ENCODE measurements around the gene NGF.
"Not testable (repeated sequence)": the region's sequence is repeated elsewhere in the genome, so short reads cannot be mapped to it uniquely, and the experiment has no call there.

NGF gene

GRCh38 chr1:115332813-115333608, 5.0 kb downstream of the NGF start:
- DNase-seq: no peak

DNA sequence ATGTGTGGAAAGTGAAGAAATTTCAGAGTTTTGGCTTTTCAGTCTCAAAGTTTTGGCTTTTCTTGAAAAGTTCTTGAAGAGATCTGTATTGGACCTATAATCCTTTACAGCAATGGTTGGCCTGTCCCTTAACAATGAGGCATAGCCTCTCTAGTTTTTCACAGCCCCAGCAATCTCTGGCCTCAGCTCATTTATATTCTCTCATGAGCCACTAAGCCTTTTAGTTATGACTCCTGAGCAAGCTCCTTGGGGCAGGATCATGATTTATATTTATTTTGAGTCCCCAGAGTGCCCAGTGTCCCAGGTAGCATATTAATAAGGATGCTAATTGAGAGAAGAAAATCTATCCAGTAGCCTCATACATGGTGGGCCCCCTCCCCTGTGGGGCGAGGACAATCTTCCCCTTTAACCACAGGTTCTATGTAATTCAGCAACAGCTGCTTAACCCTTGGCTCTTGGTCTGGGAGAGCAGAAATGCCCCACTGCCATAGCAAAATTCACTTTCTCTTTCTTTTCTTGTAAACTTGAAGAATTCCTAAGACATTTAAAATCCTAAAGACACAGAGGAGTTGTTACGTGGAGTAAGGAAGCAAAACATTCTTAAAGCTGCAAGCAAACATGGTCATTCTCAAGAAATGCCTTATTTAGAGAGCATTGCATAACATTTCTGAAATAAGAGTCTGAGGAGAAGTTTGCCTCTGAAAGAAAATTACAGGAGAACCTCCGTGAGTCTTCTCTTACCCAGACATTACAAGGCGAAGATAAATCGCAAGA, 6.3 kb downstream of the NGF start:
- no peak for DNase-seq

GRCh38 chr1:115330480-115331013, 7.5 kb downstream of the NGF start:
- DNase-seq: no peak

- no peak for DNase-seq
Measured at GRCh38 chr1:115329965-115330364, 8.1 kb downstream of the NGF start.

DNA sequence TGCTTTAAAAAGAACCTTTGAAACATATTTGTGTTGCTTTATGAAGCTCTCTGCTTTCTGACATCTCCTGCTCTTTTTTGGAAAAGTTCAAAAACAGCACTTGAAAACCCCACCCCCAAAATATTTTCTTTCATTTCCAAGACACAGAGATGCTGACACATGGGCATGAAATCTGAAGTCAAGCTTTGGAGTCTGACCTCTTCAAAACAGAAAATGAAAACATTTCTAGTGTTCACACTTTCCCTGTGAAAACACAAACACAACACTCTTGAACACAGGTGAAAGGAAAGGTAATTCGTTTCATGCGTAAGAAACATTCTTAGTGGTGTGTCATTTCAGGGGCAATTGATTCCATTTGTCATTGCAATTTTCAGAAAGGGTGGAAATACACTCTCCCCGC, 10.8 kb downstream of the NGF start:
- peak; percentile 34 for DNase-seq

DNA sequence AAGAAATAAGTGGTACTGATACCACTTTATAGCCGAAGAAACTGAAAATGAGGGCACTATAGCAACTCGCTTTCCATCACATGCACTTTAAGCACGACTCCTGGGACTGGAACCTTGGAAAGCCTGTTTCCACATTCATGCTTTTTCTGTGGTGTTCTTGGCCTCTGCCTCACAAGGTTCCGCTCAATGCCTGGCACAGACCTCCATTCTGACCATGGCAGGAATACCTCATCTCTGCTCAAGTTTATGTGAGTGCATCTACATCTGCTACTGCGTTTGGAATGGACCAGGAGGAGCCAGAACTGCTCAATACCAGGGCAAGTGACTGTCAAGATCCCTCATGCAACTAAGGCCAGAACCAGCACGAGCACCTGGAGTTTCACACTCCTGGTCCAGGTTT, 11.6 kb downstream of the NGF start:
- DNase-seq: no peak

DNA sequence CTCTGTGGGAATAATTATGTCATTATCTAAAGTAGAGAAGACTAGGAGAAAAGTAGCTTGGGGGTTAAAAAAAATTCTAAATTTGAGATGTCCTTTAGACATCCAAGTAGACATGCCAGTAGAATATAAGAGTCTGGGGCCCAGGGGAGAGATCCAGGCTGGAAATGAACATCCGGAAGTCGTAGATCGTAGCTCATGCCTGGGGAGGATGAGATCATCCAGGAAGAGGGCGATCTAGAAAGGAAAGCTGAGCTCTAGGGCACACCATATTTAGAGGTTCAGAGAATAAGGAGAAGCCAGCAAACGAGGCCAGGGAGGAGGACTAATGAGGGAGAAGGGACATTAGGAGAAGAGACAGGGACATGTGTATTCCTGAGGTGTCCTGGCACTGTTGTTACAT, 12.2 kb downstream of the NGF start:
- no peak for DNase-seq

DNA sequence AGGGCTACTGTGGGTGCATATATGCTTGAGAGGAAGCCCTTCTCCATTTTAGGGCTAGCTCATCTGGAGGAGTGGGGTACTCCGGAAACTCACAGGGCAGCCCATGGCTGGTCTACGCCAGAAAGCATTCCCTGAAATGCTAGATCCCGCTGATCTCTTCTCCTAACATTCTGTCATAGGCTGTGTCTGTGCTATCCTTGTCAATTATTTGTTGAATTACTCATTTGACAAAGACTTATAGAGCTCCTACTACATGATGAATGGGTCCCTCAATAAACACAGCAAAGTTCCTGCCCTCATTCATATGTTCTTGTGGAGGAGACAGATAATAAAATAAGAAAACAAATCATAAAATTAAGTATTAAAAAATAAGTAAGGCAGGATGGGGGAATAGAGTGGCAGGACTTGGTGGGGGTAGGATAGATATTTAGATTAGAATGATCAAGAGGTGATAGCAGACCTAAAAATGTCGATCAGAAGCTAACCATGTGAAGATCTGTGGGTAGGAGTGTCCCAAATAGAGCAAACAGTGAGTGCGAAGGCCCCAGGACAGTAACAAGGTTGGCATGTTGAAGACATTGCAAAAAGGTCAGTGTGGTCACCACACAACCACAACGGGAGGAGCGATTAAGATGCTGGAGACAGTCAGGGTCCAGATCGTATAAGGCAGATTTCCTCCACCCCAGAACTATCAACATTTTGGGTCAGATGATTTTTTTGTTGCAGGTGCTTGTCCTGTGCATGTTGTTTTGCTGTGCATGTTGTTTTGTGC, 13.2 kb downstream of the NGF start:
- DNase-seq: no peak

- DNase-seq: no peak
Measured at GRCh38 chr1:115323366-115324004, 14.6 kb downstream of the NGF start.

DNA sequence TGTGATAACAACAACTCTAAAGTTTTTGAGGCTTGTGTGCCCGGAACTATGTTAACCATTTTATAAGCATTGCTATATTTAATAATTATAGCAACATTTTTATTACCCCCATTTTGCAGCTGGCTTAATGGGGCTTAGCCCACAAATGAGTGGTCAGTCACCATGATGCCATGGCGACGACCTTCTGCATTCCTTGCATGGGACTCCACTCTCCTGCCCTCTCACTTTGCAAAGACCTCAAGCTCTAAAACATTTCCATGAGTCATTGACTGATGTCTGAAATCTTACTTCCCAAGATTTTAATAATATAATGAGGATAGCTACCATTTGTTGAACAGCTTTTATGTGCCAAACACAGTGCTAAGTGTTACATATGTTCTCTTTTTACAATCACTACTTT, 15.4 kb downstream of the NGF start:
- DNase-seq: no peak

DNA sequence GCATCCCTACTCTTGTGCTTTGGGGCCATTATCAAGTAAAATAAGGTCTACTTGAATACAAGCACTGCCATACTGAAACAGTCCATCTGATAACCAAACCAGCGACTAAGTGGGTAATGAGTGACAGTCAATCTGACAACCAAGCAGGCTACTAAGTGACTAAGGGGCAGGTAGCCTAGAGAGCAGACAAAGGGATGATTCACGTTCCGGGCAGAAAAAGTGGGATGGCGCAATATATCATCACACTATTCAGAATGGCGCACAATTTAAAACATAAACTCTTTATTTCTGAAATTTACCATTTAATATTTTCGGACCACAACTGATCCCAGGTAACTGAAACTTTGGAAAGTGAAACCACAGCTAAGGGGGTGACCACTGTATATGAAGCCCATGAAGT, 17.7 kb downstream of the NGF start:
- DNase-seq: no peak

DNA sequence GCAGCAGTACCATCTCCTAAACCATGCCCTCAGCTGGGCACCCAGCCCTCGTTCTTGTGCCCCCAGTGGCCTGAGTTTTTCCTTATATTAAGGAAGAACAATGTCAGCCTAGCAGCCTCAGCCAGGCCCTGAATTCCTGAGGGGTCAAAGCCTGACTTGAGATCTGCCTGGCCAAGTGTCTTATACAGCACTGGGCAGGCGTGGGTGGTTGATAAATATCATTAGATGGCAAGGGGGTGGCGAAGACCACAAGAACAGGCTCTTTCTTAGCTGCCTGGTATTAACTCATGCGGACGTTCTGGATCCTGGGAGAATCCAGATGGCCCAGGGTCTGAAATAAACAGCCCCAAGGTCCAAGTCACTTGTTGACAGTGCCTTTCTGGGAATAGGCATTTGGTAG, 18.3 kb downstream of the NGF start:
- DNase-seq: no peak

DNA sequence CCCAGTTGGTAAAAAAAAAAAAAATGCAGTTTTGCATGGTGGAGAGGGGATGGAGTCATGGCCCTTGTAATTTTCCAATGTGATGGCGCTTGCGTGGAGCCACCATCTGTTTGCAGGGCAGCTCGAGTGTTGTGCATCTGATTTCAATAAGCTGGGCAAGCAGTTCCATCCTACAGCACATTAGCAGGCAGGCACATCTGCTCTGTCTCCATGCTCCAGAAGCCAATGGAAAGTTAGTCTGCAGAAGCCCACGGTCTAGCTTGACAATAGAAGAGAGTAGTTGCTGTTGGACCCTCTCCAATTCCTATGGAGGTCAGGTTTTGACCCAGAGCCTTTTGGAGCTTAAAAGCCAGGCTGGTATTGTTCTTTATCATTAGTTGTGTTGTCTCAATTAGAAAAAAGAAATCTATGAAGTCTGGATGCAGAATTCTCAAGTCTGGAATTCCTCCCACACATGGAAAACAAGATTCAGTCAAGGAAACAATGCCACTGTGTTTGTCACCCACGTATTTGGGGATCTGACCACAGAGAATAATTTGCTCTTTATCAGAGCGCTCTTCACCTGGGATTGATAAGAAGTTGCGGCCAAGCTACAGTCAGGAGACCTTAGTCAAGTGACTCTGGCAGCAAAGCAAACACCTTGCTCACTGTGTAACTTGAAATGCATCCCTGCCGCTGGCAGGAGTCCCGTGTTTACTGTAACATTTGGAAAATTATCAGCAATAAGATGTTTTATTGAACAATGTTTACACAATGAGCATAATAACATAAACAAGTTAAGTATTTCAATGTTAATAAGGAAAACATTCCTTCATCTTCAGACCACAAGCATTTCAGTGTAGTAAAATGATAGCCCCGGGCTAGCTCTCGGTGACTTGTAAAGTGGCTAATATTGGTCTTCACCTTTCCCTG, 20.7 kb downstream of the NGF start:
- DNase-seq: peak; percentile 90

DNA sequence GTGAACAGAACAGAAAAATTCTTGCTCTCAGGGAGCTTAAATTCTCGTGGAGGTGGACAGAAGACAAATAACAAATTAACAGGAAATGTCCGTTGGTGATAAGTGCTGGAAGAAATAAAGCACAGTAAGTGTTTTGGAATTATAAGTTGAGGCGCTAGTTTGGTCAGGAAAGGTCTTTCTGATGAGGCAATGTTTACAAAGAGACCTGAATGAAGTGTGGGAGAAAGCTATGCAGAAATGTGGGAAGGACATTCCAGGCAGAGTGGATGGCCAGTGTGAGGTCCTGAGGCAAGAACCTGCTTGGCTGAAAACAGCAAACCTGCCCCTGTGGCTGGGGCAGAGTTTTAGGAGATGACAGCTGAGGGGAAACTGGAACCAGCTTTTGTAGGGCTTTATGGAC, 23.3 kb downstream of the NGF start:
- DNase-seq: peak; percentile 26

- no peak for DNase-seq
Measured at GRCh38 chr1:115314092-115314491, 24.0 kb downstream of the NGF start.

DNA sequence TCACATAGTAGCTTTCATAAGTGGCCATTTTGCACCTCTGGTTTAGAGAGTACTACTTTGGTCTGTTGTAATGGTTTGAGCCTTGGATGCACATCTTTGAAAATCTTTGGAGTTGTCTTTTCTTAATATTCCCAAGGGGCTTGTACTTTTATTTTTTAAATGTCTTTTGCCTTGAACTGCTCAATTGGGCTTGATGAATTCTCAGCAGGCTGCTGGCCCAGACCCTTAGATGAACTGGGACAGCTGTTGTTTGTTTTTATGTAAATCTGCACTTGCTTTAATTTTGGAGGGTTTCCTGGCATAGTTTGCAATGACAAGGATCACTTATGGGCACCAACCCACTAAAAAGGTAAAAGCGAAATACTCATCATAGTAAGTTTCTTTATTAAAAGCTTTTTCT, 24.9 kb downstream of the NGF start:
- no peak for DNase-seq

- DNase-seq: no peak
Measured at GRCh38 chr1:115312742-115313141, 25.3 kb downstream of the NGF start.

- no peak for DNase-seq
Measured at GRCh38 chr1:115311474-115311989, 26.5 kb downstream of the NGF start.

DNA sequence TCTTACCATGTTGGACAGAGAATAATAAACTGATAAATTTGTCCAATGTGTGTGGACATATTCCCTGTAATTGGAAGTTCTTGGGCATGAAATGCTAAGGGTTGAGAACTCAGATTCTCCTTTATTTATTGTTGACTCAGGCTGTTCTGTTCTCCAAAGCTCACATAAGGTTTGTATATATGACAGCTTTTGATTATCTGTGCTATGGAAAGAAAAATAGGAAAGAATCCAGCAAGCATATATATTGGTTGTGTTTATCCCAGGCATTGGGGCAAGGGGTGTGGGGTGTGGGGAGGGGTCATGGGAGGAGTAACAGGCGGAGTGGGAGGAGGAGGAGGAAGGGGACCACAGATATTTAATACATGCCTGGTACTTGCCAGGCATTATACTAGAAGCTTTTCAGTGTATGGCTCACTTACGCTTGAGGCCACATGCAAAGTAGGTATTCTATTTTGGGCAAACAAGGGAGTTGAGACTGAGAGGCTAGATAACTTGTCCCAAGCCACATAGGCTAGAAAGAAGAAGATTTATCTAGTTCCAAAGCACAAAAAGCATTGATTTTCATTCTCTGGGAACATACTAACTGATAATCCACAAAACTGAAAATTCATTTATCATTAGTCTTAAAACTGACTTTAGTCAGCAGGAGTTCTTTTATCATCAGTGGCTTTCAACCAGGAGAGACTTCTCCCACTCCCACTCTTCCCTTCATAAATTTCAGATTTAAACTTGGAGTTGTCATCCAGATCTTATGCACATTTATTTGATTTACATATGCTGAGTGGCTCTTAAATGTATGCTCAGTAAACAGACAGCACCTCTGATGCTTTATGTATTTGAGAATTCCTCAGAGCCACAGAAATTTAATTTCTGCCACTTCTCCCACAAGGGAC, 27.2 kb downstream of the NGF start:
- DNase-seq: no peak

DNA sequence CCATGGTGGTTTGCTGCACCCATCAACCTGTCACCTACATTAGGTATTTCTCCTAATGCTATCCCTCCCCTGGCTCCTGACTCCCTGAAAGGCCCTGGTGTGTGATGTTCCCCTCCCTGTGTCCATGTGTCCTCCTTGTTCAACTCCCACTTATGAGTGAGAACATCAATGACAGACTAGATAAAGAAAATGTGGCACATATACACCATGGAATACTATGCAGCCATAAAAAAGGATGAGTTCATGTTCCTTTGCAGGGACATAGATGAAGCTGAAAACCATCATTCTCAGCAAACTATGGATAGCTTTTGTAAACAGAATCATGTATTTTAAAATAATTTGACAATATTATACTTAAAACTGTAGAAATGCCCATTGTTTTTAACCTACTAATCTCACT, 28.5 kb downstream of the NGF start:
- not testable (repeated sequence) for DNase-seq
